HepG2 (cell line): ENCODE data around the gene RNASE13. TPM values are rescaled to one million over a fixed set of nuclear protein-coding genes. Genes with fewer than 3 reads are reported as not detected.

Experiments
- AKAP8 ChIP-seq: sonication (generic); formaldehyde crosslinking; IDR thresholded peaks from 2 replicates; pipeline ENCODE4 v1.5.1; 2020; ENCODE audit warnings: mild to moderate bottlenecking, missing genetic modification reagents
- CAMTA2 ChIP-seq: sonication (generic); formaldehyde crosslinking; IDR thresholded peaks from 2 replicates; pipeline ENCODE4 v1.4.0; 2020; ENCODE audit warnings: mild to moderate bottlenecking, missing genetic modification reagents, borderline replicate concordance
- CBX1 ChIP-seq: IDR thresholded peaks from one replicate; pipeline ENCODE4 v1.6.1; 2016; ENCODE audit warnings: antibody characterized with exemption, low read depth
- ELF1 ChIP-seq: sonication (generic); formaldehyde crosslinking; IDR thresholded peaks from 2 replicates; pipeline ENCODE4 v1.4.0; 2020; ENCODE audit warnings: missing genetic modification reagents
- GABPA ChIP-seq, 2 experiments: IDR thresholded peaks; 2 replicates each; pipeline ENCODE4 v1.6.1; 2011 to 2016; ENCODE audit warnings: low read depth in 2 of 2, low read length in 1 of 2, missing biosample characterization in 1 of 2, missing genetic modification characterization in 1 of 2
- GLMP ChIP-seq: sonication (generic); formaldehyde crosslinking; IDR thresholded peaks from 2 replicates; pipeline ENCODE4 v1.9.0; 2021; ENCODE audit warnings: missing genetic modification reagents, mild to moderate bottlenecking, borderline replicate concordance
- HOXA5 ChIP-seq: sonication (generic); formaldehyde crosslinking; IDR thresholded peaks from 2 replicates; pipeline ENCODE4 v1.4.0; 2020; ENCODE audit warnings: missing genetic modification reagents
- NR0B2 ChIP-seq: sonication (generic); formaldehyde crosslinking; IDR thresholded peaks from 2 replicates; pipeline ENCODE4 v1.4.0; 2020; ENCODE audit warnings: mild to moderate bottlenecking, missing genetic modification reagents
- PHF21A ChIP-seq: sonication (generic); formaldehyde crosslinking; IDR thresholded peaks from 2 replicates; pipeline ENCODE4 v1.5.0; 2020; ENCODE audit warnings: mild to moderate bottlenecking, missing genetic modification reagents
- PLRG1 ChIP-seq: fragments of 450-650 bp; conservative IDR thresholded peaks from 2 replicates; pipeline ENCODE4 v1.6.1; 2016
- RXRB ChIP-seq: IDR thresholded peaks from 2 replicates; pipeline ENCODE4 v1.6.1; 2016; ENCODE audit warnings: borderline replicate concordance, missing genetic modification reagents, missing compliant biosample characterization
- TIGD3 ChIP-seq: sonication (generic); formaldehyde crosslinking; IDR thresholded peaks from 2 replicates; pipeline ENCODE4 v1.5.1; 2020; ENCODE audit warnings: mild to moderate bottlenecking, missing genetic modification reagents, borderline replicate concordance
- YEATS2 ChIP-seq: sonication (generic); formaldehyde crosslinking; IDR thresholded peaks from 2 replicates; pipeline ENCODE4 v1.4.0; 2020; ENCODE audit warnings: missing genetic modification reagents, borderline replicate concordance
- YEATS4 ChIP-seq: sonication (generic); formaldehyde crosslinking; IDR thresholded peaks from 2 replicates; pipeline ENCODE4 v1.4.0; 2020; ENCODE audit warnings: missing genetic modification reagents, borderline replicate concordance
- ZBTB21 ChIP-seq: sonication (generic); formaldehyde crosslinking; IDR thresholded peaks from 2 replicates; pipeline ENCODE4 v1.4.0; 2020; ENCODE audit warnings: missing genetic modification reagents
- ZNF121 ChIP-seq: sonication (generic); formaldehyde crosslinking; IDR thresholded peaks from 2 replicates; pipeline ENCODE4 v1.5.0; 2020; ENCODE audit warnings: mild to moderate bottlenecking, missing genetic modification reagents
- ZNF17 ChIP-seq: sonication (generic); formaldehyde crosslinking; IDR thresholded peaks from 2 replicates; pipeline ENCODE4 v1.5.0; 2020; ENCODE audit warnings: mild to moderate bottlenecking, missing genetic modification reagents
- ZNF207 ChIP-seq: fragments of 450-650 bp; IDR thresholded peaks from 2 replicates; pipeline ENCODE4 v1.6.1; 2016; ENCODE audit warnings: antibody characterized with exemption, borderline replicate concordance
- ZNF3 ChIP-seq: IDR thresholded peaks from 2 replicates; pipeline ENCODE4 v1.7.0; 2017; ENCODE audit warnings: inconsistent platforms
- ZNF496 ChIP-seq: sonication (generic); formaldehyde crosslinking; IDR thresholded peaks from 2 replicates; pipeline ENCODE4 v1.8.1; 2023; ENCODE audit warnings: mild to moderate bottlenecking, moderate library complexity, missing genetic modification reagents; ENCODE audit not compliant: insufficient replicate concordance
- ZNF530 ChIP-seq: sonication (generic); formaldehyde crosslinking; IDR thresholded peaks from 2 replicates; pipeline ENCODE4 v1.5.0; 2020; ENCODE audit warnings: low read depth, mild to moderate bottlenecking, missing genetic modification reagents
- ZNF546 ChIP-seq: sonication (generic); formaldehyde crosslinking; conservative IDR thresholded peaks from 2 replicates; pipeline ENCODE4 v1.8.1; 2023; ENCODE audit warnings: mild to moderate bottlenecking, missing genetic modification reagents
- ZNF704 ChIP-seq: sonication (generic); formaldehyde crosslinking; IDR thresholded peaks from 2 replicates; pipeline ENCODE4 v1.8.1; 2023; ENCODE audit warnings: mild to moderate bottlenecking, inconsistent platforms, moderate library complexity, missing genetic modification reagents, borderline replicate concordance
- polyA plus RNA-seq, 8 experiments: library from polyadenylated mRNA; depleted of rRNA in 3 of 8; stranded (reverse) in 7 of 8; unstranded in 1 of 8; fragments of >200 nt; fragmentation: Illumina TruSeq in 4 of 8; extraction: Trizol in 4 of 8; gene quantifications; 2 replicates each; pipeline versions ENCODE4 v1.2.1 to v1.2.3, GENCODE V29; 2011 to 2016; ENCODE audit warnings: low read depth in 4 of 8, missing spikeins in 1 of 8, mixed read lengths in 1 of 8; ENCODE audit not compliant: insufficient read depth in 1 of 8
- total RNA-seq, 5 experiments: library from RNA; depleted of rRNA; stranded (reverse); fragments of >200 nt; fragmentation: Illumina TruSeq; extraction: Trizol; gene quantifications; 2 replicates each; pipeline ENCODE4 v1.2.3, GENCODE V29; 2016; ENCODE audit warnings: low read depth in 1 of 5
- TF ChIP-seq, protein P1 (sequence below): sonication (generic); formaldehyde crosslinking; IDR thresholded peaks from 2 replicates; pipeline ENCODE4 v1.4.0; 2020; ENCODE audit warnings: mild to moderate bottlenecking, missing genetic modification reagents
- TF ChIP-seq, protein P2 (sequence below): IDR thresholded peaks from 2 replicates; pipeline ENCODE4 v1.6.1; 2018; ENCODE audit warnings: missing genetic modification reagents, mild to moderate bottlenecking, missing compliant biosample characterization

RNASE13 gene
- total and polyA plus RNA-seq, 2 of the 13 experiments (the other 11 are each of a cell fraction or from before 2014, with no cell fraction given) = 1.0 TPM; not detected in 1

DNA sequence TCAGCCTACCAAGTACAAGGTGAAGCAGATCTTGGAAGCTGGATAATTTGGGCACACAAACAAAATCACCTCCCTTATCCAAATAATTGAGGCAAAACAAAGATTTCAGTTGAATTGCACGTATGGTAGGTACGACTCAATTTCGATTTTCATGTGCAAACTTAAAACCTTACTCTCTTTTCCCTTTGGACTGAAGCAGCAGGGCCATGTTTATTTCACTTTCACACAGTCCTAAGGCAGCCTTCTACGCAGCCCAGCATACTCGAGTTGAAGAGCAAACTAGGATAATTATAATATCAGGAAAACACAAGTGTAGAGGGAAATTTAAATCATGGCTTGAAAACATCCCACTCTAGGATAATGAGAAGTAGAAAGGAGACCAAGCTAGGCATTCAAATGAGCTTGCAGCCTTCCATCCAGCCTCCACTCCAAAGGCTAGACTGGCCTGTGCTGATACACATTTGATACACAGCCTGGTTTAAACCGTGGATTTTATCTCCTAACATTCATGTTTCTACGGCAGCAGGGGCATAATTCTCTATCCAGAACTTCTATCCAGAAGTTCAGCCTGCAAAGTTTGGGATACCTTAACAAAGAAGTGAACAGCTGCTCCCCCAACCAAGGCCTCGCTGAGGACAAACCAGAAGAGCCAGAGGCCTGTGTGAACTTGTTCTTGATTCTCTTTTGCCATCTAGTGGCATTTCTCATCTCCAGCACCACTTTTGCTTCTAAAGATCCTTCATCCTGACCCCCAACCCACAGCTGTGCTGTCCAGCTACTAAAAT is 5.2 kb upstream of the RNASE13 start (continued):
- TF ChIP-seq ZNF496 (CRISPR knock-in tag) (no peak), CAMTA2 (no peak), ZNF546 (CRISPR knock-in tag) (no peak), ZNF17 (CRISPR knock-in tag) (no peak), ZBTB21 (CRISPR knock-in tag) (no peak), ZNF530 (no peak), PLRG1 (no peak), AKAP8 (CRISPR knock-in tag) (no peak), PHF21A (no peak), ZNF3 (CRISPR knock-in tag) (no peak), NR0B2 (CRISPR knock-in tag) (no peak), GLMP (no peak), ELF1 (no peak), RXRB (peak; percentile 75; the same call in 1 of the 2 replicates), CBX1 (no peak), GABPA (IDR thresholded peaks at IDR 0.05; ENCODE audit: low read depth, low read length) (no peak), GABPA (CRISPR knock-in tag; IDR thresholded peaks at IDR 0.05; ENCODE audit: low read depth) (0 out of 2 replicates have a peak, but pooled peaks have one; percentile 37), ZNF704 (CRISPR knock-in tag) (no peak), TIGD3 (CRISPR knock-in tag) (no peak), ZNF207 (no peak), ZNF121 (no peak), HOXA5 (CRISPR knock-in tag) (peak; percentile 34; the same call in 1 of the 2 replicates), YEATS4 (CRISPR knock-in tag) (peak; percentile 58; the same call in 1 of the 2 replicates), YEATS2 (CRISPR knock-in tag) (no peak)
- TF ChIP-seq, protein P1, sequence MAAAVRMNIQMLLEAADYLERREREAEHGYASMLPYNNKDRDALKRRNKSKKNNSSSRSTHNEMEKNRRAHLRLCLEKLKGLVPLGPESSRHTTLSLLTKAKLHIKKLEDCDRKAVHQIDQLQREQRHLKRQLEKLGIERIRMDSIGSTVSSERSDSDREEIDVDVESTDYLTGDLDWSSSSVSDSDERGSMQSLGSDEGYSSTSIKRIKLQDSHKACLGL (CRISPR knock-in tag) = peak; percentile 44; the same call in 1 of the 2 replicates
- TF ChIP-seq, protein P2, sequence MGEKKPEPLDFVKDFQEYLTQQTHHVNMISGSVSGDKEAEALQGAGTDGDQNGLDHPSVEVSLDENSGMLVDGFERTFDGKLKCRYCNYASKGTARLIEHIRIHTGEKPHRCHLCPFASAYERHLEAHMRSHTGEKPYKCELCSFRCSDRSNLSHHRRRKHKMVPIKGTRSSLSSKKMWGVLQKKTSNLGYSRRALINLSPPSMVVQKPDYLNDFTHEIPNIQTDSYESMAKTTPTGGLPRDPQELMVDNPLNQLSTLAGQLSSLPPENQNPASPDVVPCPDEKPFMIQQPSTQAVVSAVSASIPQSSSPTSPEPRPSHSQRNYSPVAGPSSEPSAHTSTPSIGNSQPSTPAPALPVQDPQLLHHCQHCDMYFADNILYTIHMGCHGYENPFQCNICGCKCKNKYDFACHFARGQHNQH = 0 out of 2 replicates have a peak, but pooled peaks have one; percentile 26
